Measurements from ENCODE around the gene PLB1.
A peak's percentile ranks its signal among the peaks of the same experiment; 100 is the strongest.

Gene PLB1

GRCh38 chr2:28450901-28451565 lies 44.8 kb upstream of the PLB1 start:
- TF ChIP-seq, protein P1, sequence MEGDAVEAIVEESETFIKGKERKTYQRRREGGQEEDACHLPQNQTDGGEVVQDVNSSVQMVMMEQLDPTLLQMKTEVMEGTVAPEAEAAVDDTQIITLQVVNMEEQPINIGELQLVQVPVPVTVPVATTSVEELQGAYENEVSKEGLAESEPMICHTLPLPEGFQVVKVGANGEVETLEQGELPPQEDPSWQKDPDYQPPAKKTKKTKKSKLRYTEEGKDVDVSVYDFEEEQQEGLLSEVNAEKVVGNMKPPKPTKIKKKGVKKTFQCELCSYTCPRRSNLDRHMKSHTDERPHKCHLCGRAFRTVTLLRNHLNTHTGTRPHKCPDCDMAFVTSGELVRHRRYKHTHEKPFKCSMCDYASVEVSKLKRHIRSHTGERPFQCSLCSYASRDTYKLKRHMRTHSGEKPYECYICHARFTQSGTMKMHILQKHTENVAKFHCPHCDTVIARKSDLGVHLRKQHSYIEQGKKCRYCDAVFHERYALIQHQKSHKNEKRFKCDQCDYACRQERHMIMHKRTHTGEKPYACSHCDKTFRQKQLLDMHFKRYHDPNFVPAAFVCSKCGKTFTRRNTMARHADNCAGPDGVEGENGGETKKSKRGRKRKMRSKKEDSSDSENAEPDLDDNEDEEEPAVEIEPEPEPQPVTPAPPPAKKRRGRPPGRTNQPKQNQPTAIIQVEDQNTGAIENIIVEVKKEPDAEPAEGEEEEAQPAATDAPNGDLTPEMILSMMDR (conservative IDR thresholded peaks at IDR 0.05), result no peak
- no peak overlapping the region for H3K27ac ChIP-seq

- H3K27ac ChIP-seq, result no peak overlapping the region
- TF ChIP-seq, protein P1 (conservative IDR thresholded peaks at IDR 0.05), result no peak
Measured at GRCh38 chr2:28451793-28452533, 43.9 kb upstream of the PLB1 start.

DNA sequence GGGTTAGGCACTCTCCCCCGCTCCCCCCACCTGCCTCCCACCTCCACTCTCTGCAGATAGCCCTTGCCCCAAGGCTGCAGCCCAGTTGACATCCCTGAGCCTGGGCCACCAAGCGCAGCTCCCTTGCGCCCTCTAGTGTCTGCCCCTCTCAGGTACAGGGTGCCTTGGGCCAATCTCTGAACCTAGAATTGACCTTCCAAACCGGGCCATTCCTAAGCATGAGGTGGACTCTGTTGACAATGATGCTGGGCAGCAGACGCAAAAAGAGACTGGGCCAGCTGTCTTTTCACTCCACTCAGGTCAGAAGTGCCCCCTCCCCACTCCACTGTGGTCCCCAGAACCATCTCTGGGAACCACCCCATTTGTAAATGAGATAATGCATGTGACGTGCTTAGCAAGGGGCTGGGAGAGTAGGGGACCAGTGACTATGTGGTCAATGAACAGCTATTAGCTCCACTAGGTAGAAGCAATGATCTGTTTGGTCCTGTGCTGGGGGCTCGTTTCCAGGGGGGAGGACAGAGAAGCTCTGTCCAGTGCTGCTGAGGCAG lies 43.3 kb upstream of the PLB1 start:
- TF ChIP-seq, protein P1 (conservative IDR thresholded peaks at IDR 0.05), result peak; percentile 79
- no peak overlapping the region for H3K27ac ChIP-seq

- no peak overlapping the region for H3K27ac ChIP-seq
- TF ChIP-seq, protein P1 (conservative IDR thresholded peaks at IDR 0.05), result no peak
Measured at GRCh38 chr2:28453396-28453795, 42.5 kb upstream of the PLB1 start.

DNA sequence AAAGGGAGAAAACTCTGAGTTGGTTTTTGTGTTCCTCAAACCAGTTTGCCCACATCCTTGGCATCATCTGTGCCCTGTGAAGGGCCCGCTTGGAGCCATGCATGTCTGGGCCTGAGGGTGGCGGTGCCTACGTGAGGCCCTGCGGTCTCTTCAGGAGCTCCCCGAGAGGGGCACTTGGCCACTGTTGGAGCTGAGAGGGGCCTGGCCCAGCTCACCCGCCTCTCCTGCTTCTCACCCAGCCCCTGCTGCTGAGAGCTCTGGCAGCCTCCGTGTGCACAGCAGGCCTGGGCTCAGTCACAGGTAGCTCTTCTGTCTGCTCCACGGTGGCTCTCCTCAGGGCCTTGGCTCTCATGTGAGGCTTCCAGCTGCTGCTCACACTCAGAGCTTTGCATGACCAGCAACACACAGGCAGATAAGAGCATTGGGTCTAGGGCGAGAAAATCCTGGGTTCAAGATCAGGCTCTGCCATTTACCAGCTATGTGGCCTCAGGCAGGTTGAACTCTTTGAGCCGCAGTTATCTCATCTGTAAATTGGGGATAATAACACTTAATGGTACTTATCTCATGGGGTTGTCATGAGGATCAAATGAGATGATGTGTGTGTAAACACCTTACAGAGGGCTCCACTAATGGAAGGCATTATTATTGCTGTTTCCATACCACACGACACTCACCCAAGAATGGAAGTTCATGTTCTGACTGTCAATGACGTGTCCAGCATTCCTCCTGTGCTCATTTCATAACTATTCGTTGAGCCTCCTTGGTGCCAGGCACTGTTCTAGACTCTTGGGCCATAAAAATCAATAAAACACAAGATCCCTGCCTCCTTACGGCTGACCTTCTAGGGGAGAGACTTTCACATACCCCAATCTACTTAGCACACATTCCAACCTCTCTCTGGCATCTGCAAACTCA lies 41.6 kb upstream of the PLB1 start:
- TF ChIP-seq, protein P1 (conservative IDR thresholded peaks at IDR 0.05), result no peak
- no peak overlapping the region for H3K27ac ChIP-seq

GRCh38 chr2:28457237-28457636 lies 38.6 kb upstream of the PLB1 start:
- TF ChIP-seq, protein P1 (conservative IDR thresholded peaks at IDR 0.05), result no peak
- no peak overlapping the region for H3K27ac ChIP-seq

DNA sequence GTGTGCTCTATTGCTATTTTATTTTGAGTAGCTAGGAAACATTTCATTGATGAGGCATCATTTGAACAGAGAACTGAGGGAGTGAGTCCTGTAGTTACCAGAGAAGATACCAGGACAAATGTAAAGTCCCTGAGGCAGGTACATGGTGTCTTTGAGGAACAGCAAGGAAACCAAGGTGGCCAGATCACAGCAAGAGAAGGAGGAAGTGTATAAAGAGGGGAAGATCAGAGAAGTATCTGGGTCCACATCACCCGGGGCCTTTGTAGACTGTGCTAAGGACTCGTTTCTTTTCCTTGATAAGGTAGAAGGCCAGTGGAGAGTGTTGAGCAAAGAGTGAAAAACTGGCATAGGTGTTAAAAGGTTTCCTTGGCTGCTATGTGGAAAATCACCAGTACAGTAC lies 34.8 kb upstream of the PLB1 start:
- TF ChIP-seq, protein P1 (conservative IDR thresholded peaks at IDR 0.05), result no peak
- no peak overlapping the region for H3K27ac ChIP-seq

Measured in VCaP (cell line).